Stimulated activated CD4-positive, alpha-beta T cell treated with anti-CD3 and anti-CD28 coated beads, Interleukin-1b, Interleukin-23, amount 100 ng/mL, for 48 hours (primary cell): Measurements from ENCODE around the gene IP6K1.
"Not testable (repeated sequence)": the region's sequence is repeated elsewhere in the genome, so short reads cannot be mapped to it uniquely, and the experiment has no call there.

Source experiments
- DNase-seq: peaks from one replicate; pipeline ENCODE4 v3.0.0-alpha.2; 2020

Gene IP6K1

GRCh38 chr3:49685846-49686245 lies 100.5 kb downstream of the IP6K1 start:
- not testable (repeated sequence) for DNase-seq

GRCh38 chr3:49685103-49685502 lies 101.2 kb downstream of the IP6K1 start:
- not testable (repeated sequence) for DNase-seq

GRCh38 chr3:49684453-49684852 lies 101.9 kb downstream of the IP6K1 start:
- DNase-seq, result not testable (repeated sequence)

- no peak for DNase-seq
Measured at GRCh38 chr3:49683162-49683561, 103.2 kb downstream of the IP6K1 start.

- no peak for DNase-seq
Measured at GRCh38 chr3:49681543-49681942, 104.8 kb downstream of the IP6K1 start.

GRCh38 chr3:49681232-49681522 lies 105.2 kb downstream of the IP6K1 start:
- no peak for DNase-seq

GRCh38 chr3:49680493-49681231 lies 105.7 kb downstream of the IP6K1 start:
- DNase-seq, result no peak

GRCh38 chr3:49675912-49676311 lies 110.4 kb downstream of the IP6K1 start:
- no peak for DNase-seq

- peak; percentile 41 for DNase-seq
Measured at GRCh38 chr3:49674497-49674983, 111.8 kb downstream of the IP6K1 start.
